Activated T-cell treated with anti-CD3 and anti-CD28 coated beads for 4 hours (primary cell): ENCODE results near the gene SIRT2.
A peak's percentile ranks its signal among the peaks of the same experiment; 100 is the strongest.
"Not testable (repeated sequence)": the region's sequence is repeated elsewhere in the genome, so short reads cannot be mapped to it uniquely, and the experiment has no call there.

Experiments used
- DNase-seq: peaks from one replicate; pipeline ENCODE4 v3.0.0-alpha.2; 2020

SIRT2 gene

GRCh38 chr19:38899447-38900201 lies at the start of gene SIRT2, which contains the start of gene NFKBIB:
Gene SIRT2 (minus strand): TSS chr19:38899618. CDS start chr19:38899521, 97 bp downstream.
Gene NFKBIB (plus strand): TSS chr19:38899969. CDS start chr19:38900033, 64 bp downstream.
- peak; percentile 97 for DNase-seq

DNA sequence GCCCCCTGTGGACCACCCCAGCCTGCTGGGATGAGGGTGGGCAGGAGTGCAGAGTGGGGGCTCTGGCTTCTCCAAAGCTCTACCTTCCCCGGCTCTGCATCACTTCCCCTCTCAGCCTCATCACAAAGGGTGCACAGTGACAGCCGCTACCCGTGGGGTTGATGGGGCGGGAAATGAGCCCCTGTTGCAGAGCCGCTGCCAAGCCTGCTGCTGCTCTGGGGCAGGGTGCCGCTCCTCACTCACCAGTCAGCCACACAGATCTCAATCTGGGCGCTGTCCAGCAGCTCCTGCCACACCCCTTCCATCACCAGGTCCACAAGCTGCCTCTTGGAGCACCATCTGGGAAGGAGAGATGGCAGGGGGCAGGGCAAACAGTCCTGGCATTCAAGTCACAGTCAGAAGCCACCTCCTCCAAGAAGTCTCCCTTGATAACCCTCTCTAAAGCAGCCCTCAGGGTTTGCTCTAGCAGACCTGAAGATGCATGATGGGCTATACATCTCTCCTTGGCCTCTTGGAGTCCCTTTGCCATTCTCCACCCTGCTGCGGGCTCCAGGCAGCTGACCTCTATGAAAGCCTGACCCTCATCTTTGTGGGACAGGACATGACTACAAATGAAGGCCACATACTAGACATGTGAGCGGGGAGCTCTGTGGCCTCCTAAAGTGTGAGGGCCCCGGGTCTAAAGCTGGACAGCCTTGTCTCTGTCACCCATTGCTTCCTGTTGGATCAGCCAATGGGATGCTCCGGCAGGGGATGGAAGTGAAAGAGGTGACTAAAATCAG lies 47.0 kb upstream of the SIRT2 start:
- DNase-seq: no peak

DNA sequence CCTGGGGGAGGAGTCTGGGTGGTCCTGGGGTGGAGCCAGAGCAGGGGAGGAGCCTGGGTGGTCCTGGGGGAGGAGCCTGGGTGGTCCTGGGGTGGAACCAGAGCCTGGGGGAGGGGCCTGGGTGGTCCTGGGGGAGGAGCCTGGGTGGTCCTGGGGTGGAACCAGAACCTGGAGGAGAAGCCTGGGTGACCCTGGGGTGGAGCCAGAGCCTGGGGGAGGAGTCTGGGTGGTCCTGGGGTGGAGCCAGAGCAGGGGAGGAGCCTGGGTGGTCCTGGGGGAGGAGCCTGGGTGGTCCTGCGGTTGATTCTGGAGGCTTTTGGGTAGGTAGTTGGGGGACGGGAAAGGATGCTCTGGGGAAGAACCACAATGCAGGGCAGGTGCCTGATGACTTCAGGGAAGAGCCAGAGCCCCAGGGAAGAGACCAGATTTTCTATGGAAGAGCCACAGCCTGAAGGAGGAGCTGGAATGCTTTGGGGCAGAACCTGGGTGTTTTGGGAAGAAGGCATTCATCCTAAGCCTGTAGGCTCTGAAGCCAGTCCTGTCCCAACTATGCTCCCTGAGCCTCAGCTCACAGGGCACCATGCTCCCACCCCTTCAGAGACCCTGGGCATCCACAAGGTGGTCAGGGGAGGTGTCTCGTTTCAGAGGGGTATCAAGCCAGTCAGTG lies 46.3 kb upstream of the SIRT2 start:
- DNase-seq: no peak

GRCh38 chr19:38944981-38945506 lies 45.6 kb upstream of the SIRT2 start:
- DNase-seq: no peak

GRCh38 chr19:38942471-38943181 lies 43.2 kb upstream of the SIRT2 start:
- no peak for DNase-seq

- no peak for DNase-seq
Measured at GRCh38 chr19:38941979-38942378, 42.6 kb upstream of the SIRT2 start.

DNA sequence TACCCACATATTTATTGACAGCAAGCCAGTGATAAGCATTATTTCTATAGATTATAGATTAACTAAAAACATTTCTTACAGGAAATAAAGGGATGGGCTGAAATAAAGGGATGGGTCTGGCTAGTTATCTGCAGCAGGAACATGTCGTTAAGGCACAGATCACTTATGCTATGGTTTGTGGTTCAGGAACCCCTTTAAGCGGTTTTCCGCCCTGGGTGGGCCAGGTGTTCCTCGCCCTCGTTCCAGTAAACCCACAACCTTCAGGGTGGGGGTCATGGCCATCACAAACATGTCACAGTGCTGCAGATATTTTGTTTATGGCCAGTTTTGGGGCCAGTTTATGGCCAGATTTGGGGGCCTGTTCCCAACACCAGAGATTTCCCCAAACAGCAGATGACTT lies 42.0 kb upstream of the SIRT2 start:
- DNase-seq: not testable (repeated sequence)

GRCh38 chr19:38939957-38940356 lies 40.5 kb upstream of the SIRT2 start:
- DNase-seq: no peak

DNA sequence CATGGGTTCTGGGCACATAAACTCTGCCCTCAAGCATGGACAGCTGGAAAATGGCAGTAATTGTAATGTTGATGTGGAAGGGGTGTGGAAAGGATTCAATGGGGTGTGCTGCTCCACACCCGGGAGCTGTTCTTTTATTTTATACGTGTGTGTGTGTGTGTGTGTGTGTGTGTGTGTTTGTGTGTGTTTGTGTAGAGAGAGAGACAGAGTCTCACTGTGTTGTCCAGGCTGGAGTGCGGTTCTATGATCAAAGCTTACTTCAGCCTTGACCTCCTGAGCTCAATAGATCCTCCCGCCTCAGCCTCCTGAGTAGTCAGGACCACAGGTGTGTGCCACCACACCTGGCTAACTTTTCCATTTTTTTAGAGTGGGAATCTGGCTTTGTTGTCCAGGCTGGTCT lies 34.1 kb upstream of the SIRT2 start:
- DNase-seq: no peak

DNA sequence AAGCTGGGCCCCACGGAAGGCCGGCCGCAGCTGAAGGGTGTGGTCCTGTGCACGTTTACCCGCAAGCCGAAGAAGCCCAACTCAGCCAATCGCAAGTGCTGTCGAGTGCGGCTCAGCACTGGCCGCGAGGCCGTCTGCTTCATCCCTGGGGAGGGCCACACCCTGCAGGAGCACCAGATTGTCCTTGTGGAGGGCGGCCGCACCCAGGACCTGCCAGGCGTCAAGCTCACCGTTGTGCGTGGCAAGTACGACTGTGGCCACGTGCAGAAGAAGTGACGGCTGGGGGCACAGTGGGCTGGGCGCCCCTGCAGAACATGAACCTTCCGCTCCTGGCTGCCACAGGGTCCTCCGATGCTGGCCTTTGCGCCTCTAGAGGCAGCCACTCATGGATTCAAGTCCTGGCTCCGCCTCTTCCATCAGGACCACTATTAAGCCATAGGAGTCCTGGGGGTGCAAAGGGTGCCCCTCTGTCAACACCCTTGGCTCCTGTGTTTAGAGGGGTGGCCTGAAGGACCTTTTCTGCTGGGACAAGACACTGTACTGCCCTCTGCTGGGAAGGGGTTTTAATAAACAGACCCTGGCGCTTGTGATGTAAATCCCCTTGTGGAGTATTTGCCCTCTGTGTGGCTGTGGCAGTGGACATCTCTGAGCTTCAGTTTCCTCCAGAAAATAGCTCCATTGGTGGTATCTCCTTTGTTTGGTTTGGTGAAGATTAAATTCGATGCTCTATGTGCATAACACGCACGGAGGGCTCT lies 33.2 kb upstream of the SIRT2 start:
- peak; percentile 19 for DNase-seq

DNA sequence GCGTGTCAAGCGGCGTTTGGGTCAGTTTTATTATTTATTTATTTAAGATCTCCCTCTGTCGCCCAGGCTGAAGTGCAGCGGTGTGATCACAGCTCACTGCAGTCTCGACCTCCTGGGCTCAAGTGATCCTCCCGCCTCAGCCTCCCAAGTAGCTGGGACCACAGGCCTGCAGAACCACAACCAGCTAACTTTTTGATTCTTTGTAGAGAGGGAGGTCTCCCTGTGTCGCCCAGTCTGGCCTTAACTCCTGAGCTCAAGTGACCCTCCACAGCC lies 32.0 kb upstream of the SIRT2 start:
- DNase-seq: no peak

- DNase-seq: peak; percentile 97
Measured at GRCh38 chr19:38930776-38931520, 31.5 kb upstream of the SIRT2 start, which contains the start of gene MRPS12. Gene MRPS12 (plus strand): TSS chr19:38930944. CDS start chr19:38931295, 351 bp downstream.

DNA sequence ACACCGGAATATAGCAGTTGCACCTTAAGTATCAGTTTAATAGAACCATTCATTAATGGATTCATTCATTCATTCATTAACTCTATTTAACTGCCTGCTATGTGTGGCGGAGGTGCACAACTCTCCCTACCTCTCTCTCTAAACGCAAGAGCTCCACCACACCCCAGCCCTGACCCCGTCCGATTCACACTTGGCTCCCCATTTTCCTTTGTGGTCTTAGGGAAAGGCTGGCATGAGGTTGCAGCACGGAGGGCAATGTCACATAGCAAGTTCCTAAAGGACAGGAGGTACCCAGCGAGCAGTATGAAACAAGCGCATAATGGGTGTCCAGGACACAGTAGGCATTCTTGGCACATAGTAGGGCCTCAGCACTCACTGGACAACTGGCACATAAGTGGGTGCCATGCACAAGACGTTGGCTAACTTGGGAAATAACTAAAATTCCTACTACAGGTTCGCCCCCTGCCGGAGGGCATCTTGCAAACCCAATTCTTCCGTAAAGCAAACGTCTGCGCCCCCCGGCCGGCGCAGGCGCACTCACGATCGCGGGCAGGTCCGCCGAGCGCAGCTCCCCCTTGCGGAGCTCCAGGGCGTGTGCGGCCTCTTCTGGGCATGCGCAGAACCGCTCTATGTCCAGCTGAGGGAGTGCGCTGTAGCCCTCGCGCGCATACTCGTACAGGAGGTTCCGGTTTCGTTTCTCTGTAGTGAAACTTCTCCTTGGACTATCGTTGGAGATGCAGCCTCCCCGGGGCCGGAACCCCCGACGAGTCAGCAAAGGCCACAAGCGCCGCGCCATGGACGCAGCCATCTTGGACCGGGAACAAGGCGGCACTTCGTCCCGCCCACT lies 30.7 kb upstream of the SIRT2 start, which contains the start of gene SARS2:
SARS2 (minus strand) TSS at position 835 of the 847 bp plus-strand sequence; CDS start at position 808, 27 bp downstream.
- peak; percentile 85 for DNase-seq

DNA sequence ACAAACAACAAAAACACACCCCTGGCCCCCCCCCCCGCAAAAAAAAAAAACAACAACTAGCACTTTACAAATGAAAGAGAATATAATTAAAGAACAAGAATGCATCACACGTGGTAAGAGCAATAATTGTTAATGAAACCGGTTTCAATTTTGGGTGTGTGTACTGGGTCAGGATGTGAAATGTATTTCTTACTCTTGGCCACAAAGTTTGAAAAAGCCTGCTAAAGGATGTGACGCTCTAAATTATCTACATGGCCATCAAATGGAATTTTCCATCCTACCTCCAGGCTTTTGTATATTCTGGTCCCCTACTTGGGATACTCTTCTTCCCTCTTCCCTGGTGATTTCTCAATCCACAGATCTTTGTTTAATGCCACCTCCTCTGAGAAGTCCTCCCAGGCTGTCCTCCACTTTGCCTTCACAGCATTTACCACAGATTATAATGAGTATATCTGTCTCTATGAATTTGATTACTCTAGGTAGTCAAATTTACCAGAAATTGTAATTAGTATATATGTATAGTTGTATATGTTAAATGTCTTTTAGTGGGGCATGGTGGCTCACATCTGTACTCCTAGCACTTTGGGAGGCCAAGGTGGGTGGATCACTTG lies 29.1 kb upstream of the SIRT2 start:
- no peak for DNase-seq

- DNase-seq: no peak
Measured at GRCh38 chr19:38924388-38924787, 25.0 kb upstream of the SIRT2 start.

- no peak for DNase-seq
Measured at GRCh38 chr19:38922482-38922881, 23.1 kb upstream of the SIRT2 start.

DNA sequence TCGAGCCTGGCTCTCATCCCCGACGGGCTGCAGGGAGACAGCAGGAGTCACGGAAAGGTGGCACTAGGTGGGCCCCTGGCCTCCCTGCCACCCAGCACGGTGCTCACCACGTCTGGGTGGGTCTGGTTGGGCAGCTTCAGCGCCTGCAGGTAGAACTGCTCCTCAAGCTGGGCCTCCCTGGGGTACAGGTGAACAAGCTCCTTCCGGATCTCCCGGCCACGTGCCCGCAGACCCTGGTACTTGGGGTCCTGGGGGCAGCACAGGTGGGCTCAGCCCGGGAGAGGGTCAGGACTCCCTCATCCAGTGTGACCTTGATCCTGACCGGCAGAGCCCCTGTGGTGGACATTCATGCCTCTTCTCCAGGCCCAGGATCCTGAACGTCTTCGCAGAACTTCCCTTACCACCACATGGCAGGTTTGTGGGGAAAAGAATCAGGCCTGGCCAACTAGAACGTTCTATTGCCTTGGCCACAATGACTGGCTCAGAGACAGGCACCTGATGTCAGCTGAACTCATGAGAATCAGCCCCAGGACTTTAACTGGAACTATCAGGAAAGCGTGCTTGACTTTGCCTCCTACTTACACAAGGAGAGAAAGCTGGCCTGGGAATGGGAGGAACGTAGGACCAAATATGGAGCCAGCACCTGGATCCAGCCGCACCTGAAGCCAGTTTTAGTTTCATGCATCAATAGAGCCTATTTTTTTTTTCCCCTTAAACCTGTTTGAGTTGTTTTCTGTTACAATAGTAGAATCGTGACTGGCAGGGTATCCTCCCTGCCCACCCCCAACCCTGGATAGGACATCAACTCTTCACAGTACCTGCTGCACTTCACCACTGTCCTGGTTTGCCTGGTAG lies 22.2 kb upstream of the SIRT2 start:
- DNase-seq: no peak

DNA sequence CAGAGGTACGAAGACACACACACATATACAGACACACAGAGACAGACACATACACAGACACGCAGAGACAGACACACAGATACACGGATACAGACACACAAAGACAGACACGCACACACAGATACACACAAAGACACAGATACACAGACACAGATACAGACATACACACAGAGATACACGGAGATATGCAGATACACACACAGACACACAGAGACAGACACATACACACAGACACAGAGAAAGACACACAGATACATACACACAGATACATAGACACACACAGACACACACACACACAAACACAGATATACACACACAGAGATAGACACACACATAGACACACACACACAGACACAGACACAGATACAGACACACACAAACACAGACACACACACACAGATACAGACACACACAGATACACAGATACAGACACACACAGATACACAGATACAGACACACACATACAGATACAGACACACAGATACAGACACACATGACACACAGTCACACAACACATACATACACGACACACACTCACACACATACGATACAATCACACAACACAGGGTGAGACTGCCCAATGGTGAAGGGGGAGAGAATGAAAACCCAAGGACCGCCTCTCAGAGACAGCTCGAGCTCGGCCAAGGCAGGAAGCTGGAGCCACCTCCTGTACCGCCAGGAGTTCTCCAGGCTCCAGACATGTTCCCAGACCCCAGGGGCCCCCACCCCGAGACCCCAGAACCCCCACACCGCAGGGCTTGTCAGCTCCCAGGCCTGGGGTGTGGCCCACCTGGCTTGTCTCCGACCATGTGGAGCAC lies 21.4 kb upstream of the SIRT2 start:
- no peak for DNase-seq
